ENCODE measurements around the gene METTL26. TPM values are rescaled to one million over a fixed set of nuclear protein-coding genes. Genes with fewer than 3 reads are reported as not detected.
A peak's percentile ranks its signal among the peaks of the same experiment; 100 is the strongest.

Gene METTL26
- total and polyA plus RNA-seq, 10 of the 15 experiments (the other 5 are each of a cell fraction or from before 2014, with no cell fraction given): 5.4 to 163 (median 79.3) TPM

DNA sequence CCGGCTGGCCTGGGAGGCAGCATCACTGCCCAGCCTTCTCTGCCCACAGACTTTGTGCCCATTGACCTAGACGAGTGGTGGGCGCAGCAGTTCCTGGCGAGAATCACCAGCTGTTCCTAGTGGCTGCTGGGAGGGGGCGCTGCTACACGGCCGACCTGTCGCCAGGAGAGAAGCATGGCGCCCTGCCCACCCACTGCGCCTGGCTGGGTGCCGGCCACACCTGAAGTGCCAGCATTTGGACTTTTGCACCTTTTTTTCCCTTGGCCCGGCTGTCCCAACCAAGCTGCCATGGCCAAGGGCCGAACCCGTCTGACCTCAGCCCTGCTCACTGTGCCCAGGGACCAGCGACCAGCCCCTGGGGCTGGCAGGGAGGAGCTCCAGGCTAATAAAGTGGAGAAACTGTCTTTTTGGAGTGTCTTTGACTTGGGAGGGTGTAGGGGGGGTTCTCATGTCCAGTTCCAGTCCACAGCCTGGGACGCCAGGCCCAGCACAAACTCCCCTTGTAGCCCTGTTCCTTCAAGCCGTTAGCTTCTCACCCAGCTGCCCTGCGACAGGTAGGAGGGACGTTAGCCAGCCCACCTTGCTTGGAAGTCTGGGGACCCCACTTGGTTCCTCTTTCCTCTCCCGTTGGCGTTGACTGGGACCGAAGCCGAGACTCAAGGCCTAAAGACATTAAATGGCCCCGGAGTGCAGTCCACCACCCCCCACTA is 12.1 kb upstream of the METTL26 start (continued):
- TF ChIP-seq, protein P1, sequence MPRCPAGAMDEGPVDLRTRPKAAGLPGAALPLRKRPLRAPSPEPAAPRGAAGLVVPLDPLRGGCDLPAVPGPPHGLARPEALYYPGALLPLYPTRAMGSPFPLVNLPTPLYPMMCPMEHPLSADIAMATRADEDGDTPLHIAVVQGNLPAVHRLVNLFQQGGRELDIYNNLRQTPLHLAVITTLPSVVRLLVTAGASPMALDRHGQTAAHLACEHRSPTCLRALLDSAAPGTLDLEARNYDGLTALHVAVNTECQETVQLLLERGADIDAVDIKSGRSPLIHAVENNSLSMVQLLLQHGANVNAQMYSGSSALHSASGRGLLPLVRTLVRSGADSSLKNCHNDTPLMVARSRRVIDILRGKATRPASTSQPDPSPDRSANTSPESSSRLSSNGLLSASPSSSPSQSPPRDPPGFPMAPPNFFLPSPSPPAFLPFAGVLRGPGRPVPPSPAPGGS (IDR thresholded peaks at IDR 0.05; ENCODE audit: borderline replicate concordance, insufficient read depth, low read depth, low read length, poor library complexity, severe bottlenecking): no peak
- TF ChIP-seq, protein P2, sequence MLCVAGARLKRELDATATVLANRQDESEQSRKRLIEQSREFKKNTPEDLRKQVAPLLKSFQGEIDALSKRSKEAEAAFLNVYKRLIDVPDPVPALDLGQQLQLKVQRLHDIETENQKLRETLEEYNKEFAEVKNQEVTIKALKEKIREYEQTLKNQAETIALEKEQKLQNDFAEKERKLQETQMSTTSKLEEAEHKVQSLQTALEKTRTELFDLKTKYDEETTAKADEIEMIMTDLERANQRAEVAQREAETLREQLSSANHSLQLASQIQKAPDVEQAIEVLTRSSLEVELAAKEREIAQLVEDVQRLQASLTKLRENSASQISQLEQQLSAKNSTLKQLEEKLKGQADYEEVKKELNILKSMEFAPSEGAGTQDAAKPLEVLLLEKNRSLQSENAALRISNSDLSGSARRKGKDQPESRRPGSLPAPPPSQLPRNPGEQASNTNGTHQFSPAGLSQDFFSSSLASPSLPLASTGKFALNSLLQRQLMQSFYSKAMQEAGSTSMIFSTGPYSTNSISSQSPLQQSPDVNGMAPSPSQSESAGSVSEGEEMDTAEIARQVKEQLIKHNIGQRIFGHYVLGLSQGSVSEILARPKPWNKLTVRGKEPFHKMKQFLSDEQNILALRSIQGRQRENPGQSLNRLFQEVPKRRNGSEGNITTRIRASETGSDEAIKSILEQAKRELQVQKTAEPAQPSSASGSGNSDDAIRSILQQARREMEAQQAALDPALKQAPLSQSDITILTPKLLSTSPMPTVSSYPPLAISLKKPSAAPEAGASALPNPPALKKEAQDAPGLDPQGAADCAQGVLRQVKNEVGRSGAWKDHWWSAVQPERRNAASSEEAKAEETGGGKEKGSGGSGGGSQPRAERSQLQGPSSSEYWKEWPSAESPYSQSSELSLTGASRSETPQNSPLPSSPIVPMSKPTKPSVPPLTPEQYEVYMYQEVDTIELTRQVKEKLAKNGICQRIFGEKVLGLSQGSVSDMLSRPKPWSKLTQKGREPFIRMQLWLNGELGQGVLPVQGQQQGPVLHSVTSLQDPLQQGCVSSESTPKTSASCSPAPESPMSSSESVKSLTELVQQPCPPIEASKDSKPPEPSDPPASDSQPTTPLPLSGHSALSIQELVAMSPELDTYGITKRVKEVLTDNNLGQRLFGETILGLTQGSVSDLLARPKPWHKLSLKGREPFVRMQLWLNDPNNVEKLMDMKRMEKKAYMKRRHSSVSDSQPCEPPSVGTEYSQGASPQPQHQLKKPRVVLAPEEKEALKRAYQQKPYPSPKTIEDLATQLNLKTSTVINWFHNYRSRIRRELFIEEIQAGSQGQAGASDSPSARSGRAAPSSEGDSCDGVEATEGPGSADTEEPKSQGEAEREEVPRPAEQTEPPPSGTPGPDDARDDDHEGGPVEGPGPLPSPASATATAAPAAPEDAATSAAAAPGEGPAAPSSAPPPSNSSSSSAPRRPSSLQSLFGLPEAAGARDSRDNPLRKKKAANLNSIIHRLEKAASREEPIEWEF (IDR thresholded peaks at IDR 0.05; ENCODE audit: insufficient replicate concordance, low read depth, low read length): no peak
- TF ChIP-seq, protein P3, sequence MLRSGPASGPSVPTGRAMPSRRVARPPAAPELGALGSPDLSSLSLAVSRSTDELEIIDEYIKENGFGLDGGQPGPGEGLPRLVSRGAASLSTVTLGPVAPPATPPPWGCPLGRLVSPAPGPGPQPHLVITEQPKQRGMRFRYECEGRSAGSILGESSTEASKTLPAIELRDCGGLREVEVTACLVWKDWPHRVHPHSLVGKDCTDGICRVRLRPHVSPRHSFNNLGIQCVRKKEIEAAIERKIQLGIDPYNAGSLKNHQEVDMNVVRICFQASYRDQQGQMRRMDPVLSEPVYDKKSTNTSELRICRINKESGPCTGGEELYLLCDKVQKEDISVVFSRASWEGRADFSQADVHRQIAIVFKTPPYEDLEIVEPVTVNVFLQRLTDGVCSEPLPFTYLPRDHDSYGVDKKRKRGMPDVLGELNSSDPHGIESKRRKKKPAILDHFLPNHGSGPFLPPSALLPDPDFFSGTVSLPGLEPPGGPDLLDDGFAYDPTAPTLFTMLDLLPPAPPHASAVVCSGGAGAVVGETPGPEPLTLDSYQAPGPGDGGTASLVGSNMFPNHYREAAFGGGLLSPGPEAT (IDR thresholded peaks at IDR 0.05; ENCODE audit: low read depth): 0 out of 2 replicates have a peak, but pooled peaks have one; percentile 17
- peak in 1 of 2 experiments; percentile 22; a peak in 1 of 4 replicates for TF ChIP-seq BHLHE40 (IDR thresholded peaks at IDR 0.05; ENCODE audit: borderline replicate concordance in 1 of 2, low read depth in 2 of 2, low read length in 1 of 2)
- no peak; the same call in 1 of the 2 replicates for TF ChIP-seq SMC3 (IDR thresholded peaks at IDR 0.05; ENCODE audit: borderline replicate concordance, low read length)
- TF ChIP-seq RUNX3 (IDR thresholded peaks at IDR 0.05; ENCODE audit: low read length): peak; percentile 34; the same call in 1 of the 2 replicates
- 0 out of 2 replicates have a peak, but pooled peaks have one; percentile 28 for TF ChIP-seq RAD21 (IDR thresholded peaks at IDR 0.05; ENCODE audit: insufficient read depth, low read depth, low read length)
- TF ChIP-seq JUNB (IDR thresholded peaks at IDR 0.05): no peak
- no peak for TF ChIP-seq RELA (IDR thresholded peaks at IDR 0.05; ENCODE audit: borderline replicate concordance, partially characterized antibody)
- TF ChIP-seq, protein P4, sequence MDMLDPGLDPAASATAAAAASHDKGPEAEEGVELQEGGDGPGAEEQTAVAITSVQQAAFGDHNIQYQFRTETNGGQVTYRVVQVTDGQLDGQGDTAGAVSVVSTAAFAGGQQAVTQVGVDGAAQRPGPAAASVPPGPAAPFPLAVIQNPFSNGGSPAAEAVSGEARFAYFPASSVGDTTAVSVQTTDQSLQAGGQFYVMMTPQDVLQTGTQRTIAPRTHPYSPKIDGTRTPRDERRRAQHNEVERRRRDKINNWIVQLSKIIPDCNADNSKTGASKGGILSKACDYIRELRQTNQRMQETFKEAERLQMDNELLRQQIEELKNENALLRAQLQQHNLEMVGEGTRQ (IDR thresholded peaks at IDR 0.05; ENCODE audit: borderline replicate concordance, low read depth, low read length): no peak
- no peak for TF ChIP-seq NR2C1 (IDR thresholded peaks at IDR 0.05)
- TF ChIP-seq SMARCA5 (IDR thresholded peaks at IDR 0.05): peak; percentile 92
- no peak for TF ChIP-seq ASH2L (IDR thresholded peaks at IDR 0.05; ENCODE audit: borderline replicate concordance, low read depth)
- TF ChIP-seq CBX5 (IDR thresholded peaks at IDR 0.05; ENCODE audit: low read depth): no peak
- TF ChIP-seq NR2F1 (conservative IDR thresholded peaks at IDR 0.05): no peak
- no peak for TF ChIP-seq MEF2A (IDR thresholded peaks at IDR 0.05; ENCODE audit: insufficient read depth, low read depth, low read length)
- TF ChIP-seq HCFC1 (IDR thresholded peaks at IDR 0.05; ENCODE audit: low read length): no peak
- peak; percentile 70 for TF ChIP-seq MXI1 (IDR thresholded peaks at IDR 0.05; ENCODE audit: low read depth, low read length)
- TF ChIP-seq CHD1 (IDR thresholded peaks at IDR 0.05; ENCODE audit: low read depth, low read length): no peak
- no peak for TF ChIP-seq DPF2 (IDR thresholded peaks at IDR 0.05)
- no peak for TF ChIP-seq EZH2 (IDR thresholded peaks at IDR 0.05; ENCODE audit: borderline replicate concordance, control insufficient read depth, low read depth, low read length)

All from GM12878 (cell line).